HL-60 (cell line): ENCODE results near the gene INPP5K.

Experiments used
- CTCF ChIP-seq: IDR thresholded peaks from one replicate; pipeline ENCODE4 v1.5.1; 2011; ENCODE audit warnings: low read length, control low read depth, inconsistent platforms; ENCODE audit not compliant: insufficient read depth
- REST ChIP-seq: IDR thresholded peaks from 2 replicates; pipeline ENCODE4 v1.6.1; 2012; ENCODE audit warnings: low read depth; ENCODE audit not compliant: insufficient replicate concordance
- SPI1 ChIP-seq: IDR thresholded peaks from 2 replicates; pipeline ENCODE4 v1.6.1; 2012; ENCODE audit warnings: low read depth, mild to moderate bottlenecking, borderline replicate concordance

GRCh38 chr17:1558401-1558800 is 42.0 kb upstream of the INPP5K start:
- TF ChIP-seq REST (no peak), CTCF (no peak), SPI1 (no peak)
